ENCODE results near the gene CACNA2D3.

GRCh38 chr3:54550221-54550977 lies 428.0 kb downstream of the CACNA2D3 start:
- TF ChIP-seq CTCF (IDR thresholded peaks at IDR 0.05): no peak
- no peak for TF ChIP-seq ZFX (IDR thresholded peaks at IDR 0.05; ENCODE audit: borderline replicate concordance)
